A673 (cell line): Measurements from ENCODE around the gene PLIN5. TPM values are rescaled to one million over a fixed set of nuclear protein-coding genes. Genes with fewer than 3 reads are reported as not detected.

Experiments used
- BruUV-seq: library from RNA; stranded (reverse); fragments of 400-500 nt; replicated peaks from 2 replicates; lab custom pipeline; 2021; lab: Mats Ljungman, UMichigan
- CTCF ChIA-PET: fragments of 300-600 bp; sonication (Branson Sonifier 250); formaldehyde crosslinking; loops from one replicate; lab custom pipeline; 2022; ENCODE audit warnings: antibody characterized with exemption; lab: Charles Lee
- POLR2A ChIA-PET: fragments of 300-600 bp; sonication (Branson Sonifier 250); formaldehyde crosslinking; loops from one replicate; lab custom pipeline; 2022; ENCODE audit warnings: antibody characterized with exemption; ENCODE audit not compliant: low non-redundant PET; lab: Charles Lee
- DNase-seq: peaks from one replicate; pipeline ENCODE4 v3.0.0-alpha.2; 2015; ENCODE audit warnings: low spot score
- H3K27ac ChIP-seq: fragments of 200-600 bp; sonication (generic); 2 replicates; pipeline ENCODE4 v1.5.1; 2016; ENCODE audit warnings: mixed run types, low read depth, mild to moderate bottlenecking, mixed read lengths, antibody characterized with exemption, low read length; ENCODE audit not compliant: poor library complexity, severe bottlenecking
- H3K27me3 ChIP-seq: fragments of 200-600 bp; sonication (generic); replicated peaks from 2 replicates; pipeline ENCODE4 v1.6.1; 2017; ENCODE audit warnings: mixed run types, low read depth, mild to moderate bottlenecking, mixed read lengths, antibody characterized with exemption, low read length; ENCODE audit not compliant: insufficient read depth, poor library complexity
- H3K36me3 ChIP-seq: fragments of 200-600 bp; sonication (generic); 2 replicates; pipeline ENCODE4 v1.6.1; 2016; ENCODE audit warnings: mixed run types, mild to moderate bottlenecking, mixed read lengths, antibody characterized with exemption, low read length; ENCODE audit not compliant: insufficient read depth, poor library complexity, severe bottlenecking
- H3K4me1 ChIP-seq: fragments of 200-600 bp; sonication (generic); 2 replicates; pipeline ENCODE4 v1.6.1; 2017; ENCODE audit warnings: mixed run types, mild to moderate bottlenecking, mixed read lengths, antibody characterized with exemption, low read length; ENCODE audit not compliant: insufficient read depth, poor library complexity, severe bottlenecking
- H3K4me3 ChIP-seq: fragments of 200-600 bp; sonication (generic); 2 replicates; pipeline ENCODE4 v1.5.1; 2016; ENCODE audit warnings: low read depth, mixed run types, mild to moderate bottlenecking, mixed read lengths, low read length; ENCODE audit not compliant: poor library complexity, severe bottlenecking
- H3K9me3 ChIP-seq: fragments of 200-600 bp; sonication (generic); 2 replicates; pipeline ENCODE4 v1.6.1; 2016; ENCODE audit warnings: mixed run types, low read depth, mild to moderate bottlenecking, mixed read lengths, antibody characterized with exemption, low read length; ENCODE audit not compliant: poor library complexity, severe bottlenecking
- EZH2 ChIP-seq: fragments of 200-600 bp; sonication (generic); IDR thresholded peaks from 2 replicates; pipeline ENCODE4 v1.6.1; 2017; ENCODE audit warnings: borderline replicate concordance, low read depth, mild to moderate bottlenecking, mixed read lengths, antibody characterized with exemption, low read length; ENCODE audit not compliant: poor library complexity, severe bottlenecking
- intact Hi-C: fragments of 100-400 bp; cut with micrococcal nuclease; formaldehyde crosslinking; loops from one replicate; pipeline ENCODE4 v1.10.0; 2022; ENCODE audit not compliant: unreplicated experiment
- total RNA-seq: library from RNA; stranded (reverse); gene quantifications from 2 replicates; pipeline ENCODE4 v1.2.3, GENCODE V29; 2021
- TF ChIP-seq, protein P1 (sequence below): fragments of 300-800, 200-600 bp; sonication (generic); conservative IDR thresholded peaks from 2 replicates; pipeline ENCODE4 v1.5.1; 2017; ENCODE audit warnings: low read depth, mild to moderate bottlenecking, antibody characterized with exemption, low read length, moderate library complexity, mixed read lengths

PLIN5 gene
- total RNA-seq, 1 experiment from 2014 or later: 3.0 TPM

DNA sequence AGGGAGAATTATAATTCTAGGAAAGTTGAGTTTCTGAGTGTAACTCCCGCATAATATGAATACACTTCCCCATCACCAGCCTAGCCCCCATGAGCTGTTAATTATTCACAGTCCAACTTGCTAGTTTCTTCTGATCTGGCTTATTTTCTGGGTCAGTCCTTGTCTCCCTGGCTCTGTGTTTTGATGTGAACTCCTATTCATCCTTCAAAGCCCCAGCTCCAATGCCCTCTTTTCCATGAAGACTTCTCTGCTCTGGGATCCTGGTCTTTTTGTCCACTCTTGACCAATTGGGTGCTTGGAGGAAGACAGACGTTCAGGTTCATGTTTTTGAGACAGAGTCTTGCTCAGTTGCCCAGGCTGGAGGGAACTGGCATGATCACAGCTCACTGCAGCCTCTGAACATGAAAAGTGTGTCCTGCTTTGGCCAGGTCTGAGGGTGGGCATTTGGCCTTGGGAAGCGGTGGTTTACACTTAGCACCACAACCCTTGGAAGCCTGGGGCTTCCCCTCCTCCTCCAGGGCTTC, 4.2 kb upstream of the PLIN5 start:
- Histone ChIP-seq H3K36me3 (no peaks in the 10 kb centered on the region), H3K27ac (no peak overlapping the region), H3K4me1 (peaks cover 20% of the 10 kb centered on the region), H3K27me3 (no peaks in the 10 kb centered on the region), H3K9me3 (no peaks in the 10 kb centered on the region), H3K4me3 (no peak overlapping the region)
- intact Hi-C loops: no loop called here
- CTCF ChIA-PET: no interaction called here
- BruUV-seq: no TSS peak
- no peak for DNase-seq
- POLR2A ChIA-PET: no interaction called here
- TF ChIP-seq, protein P1, sequence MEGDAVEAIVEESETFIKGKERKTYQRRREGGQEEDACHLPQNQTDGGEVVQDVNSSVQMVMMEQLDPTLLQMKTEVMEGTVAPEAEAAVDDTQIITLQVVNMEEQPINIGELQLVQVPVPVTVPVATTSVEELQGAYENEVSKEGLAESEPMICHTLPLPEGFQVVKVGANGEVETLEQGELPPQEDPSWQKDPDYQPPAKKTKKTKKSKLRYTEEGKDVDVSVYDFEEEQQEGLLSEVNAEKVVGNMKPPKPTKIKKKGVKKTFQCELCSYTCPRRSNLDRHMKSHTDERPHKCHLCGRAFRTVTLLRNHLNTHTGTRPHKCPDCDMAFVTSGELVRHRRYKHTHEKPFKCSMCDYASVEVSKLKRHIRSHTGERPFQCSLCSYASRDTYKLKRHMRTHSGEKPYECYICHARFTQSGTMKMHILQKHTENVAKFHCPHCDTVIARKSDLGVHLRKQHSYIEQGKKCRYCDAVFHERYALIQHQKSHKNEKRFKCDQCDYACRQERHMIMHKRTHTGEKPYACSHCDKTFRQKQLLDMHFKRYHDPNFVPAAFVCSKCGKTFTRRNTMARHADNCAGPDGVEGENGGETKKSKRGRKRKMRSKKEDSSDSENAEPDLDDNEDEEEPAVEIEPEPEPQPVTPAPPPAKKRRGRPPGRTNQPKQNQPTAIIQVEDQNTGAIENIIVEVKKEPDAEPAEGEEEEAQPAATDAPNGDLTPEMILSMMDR: no peak
- no peak for TF ChIP-seq EZH2

DNA sequence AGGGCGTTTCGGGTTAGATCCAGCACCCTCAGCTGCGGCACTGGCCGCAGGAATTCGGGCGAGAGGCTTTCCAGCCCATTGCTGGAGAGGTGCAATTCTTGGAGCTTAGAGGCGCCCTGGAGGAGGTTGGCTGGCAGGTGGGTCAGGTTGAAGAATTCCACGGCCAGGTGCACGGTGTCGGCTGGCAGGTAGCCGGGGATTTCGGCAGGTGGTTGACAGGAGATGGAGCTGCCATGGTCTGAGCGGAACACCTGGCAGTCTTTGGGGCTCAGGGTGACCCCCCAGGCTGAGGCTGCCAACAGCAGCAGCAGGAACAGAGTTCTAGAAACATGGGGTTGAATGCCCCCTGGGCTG, 3.6 kb upstream of the PLIN5 start:
- H3K27ac ChIP-seq: no peak overlapping the region
- no peaks in the 10 kb centered on the region for H3K27me3 ChIP-seq
- intact Hi-C loops: no loop called here
- no peaks in the 10 kb centered on the region for H3K36me3 ChIP-seq
- H3K9me3 ChIP-seq: no peaks in the 10 kb centered on the region
- CTCF ChIA-PET: no interaction called here
- POLR2A ChIA-PET: no interaction called here
- no peak for DNase-seq
- peaks cover 20% of the 10 kb centered on the region for H3K4me1 ChIP-seq
- TF ChIP-seq EZH2: no peak
- TF ChIP-seq, protein P1: no peak
- H3K4me3 ChIP-seq: no peak overlapping the region
- no TSS peak for BruUV-seq

DNA sequence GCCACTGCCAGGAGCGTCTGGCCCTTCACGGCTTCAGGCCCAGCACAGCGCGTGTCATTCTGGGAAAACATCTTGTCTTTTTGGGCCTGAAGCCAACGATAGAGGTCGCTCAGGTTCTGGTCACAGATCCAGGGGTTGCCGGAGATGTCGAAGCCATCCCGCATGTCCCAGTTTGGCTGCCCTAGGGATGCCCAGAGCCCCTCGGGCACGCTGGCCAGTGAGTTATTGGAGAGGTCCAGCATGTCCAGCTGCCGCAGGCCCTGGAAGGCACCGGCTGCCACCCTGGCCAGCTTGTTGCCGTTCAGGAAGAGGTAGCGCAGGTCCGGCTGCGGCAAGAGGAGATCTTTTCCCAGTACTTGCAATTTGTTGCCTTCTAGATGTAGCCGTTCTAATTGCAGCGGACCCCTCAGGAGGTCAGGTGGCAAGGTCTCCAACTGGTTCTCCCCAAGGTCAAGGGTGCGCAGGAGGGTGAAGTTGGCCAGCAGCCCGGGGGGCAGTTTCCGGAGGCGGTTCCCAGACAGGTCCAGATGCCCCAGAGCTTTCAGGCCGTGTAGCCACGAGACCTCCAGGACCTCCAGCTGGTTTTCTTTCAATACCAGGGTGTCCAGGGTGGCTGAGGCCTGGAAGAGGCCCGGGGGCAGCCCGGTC, 3.1 kb upstream of the PLIN5 start:
- intact Hi-C loops: no loop called here
- POLR2A ChIA-PET: no interaction called here
- CTCF ChIA-PET: no interaction called here
- no peaks in the 10 kb centered on the region for H3K27me3 ChIP-seq
- DNase-seq: no peak
- no peaks in the 10 kb centered on the region for H3K36me3 ChIP-seq
- H3K9me3 ChIP-seq: no peaks in the 10 kb centered on the region
- BruUV-seq: no TSS peak
- TF ChIP-seq EZH2: no peak
- TF ChIP-seq, protein P1: no peak
- peaks cover 20% of the 10 kb centered on the region for H3K4me1 ChIP-seq
- no peak overlapping the region for H3K4me3 ChIP-seq
- no peak overlapping the region for H3K27ac ChIP-seq
